GM13976 (cell line): ENCODE measurements around the gene ATG5.

Experiments used
- DNase-seq: peaks from one replicate; pipeline ENCODE4 v3.0.0; 2012; ENCODE audit warnings: low spot score
- in situ Hi-C: fragments of 300-500 bp; cut with MboI; formaldehyde crosslinking; loops from one replicate; pipeline ENCODE4 v1.12.0; 2022; ENCODE audit warnings: low sequenced_read_pairs, mixed read lengths, inconsistent platforms; ENCODE audit not compliant: unreplicated experiment
- TF ChIP-seq, protein P1 (sequence below): IDR thresholded peaks from 2 replicates; pipeline ENCODE4 v1.5.1; 2012; ENCODE audit warnings: borderline replicate concordance, mild to moderate bottlenecking; ENCODE audit not compliant: insufficient read depth; ENCODE audit errors: extremely low read depth, missing control alignments, control extremely low read depth

ATG5 gene

DNA sequence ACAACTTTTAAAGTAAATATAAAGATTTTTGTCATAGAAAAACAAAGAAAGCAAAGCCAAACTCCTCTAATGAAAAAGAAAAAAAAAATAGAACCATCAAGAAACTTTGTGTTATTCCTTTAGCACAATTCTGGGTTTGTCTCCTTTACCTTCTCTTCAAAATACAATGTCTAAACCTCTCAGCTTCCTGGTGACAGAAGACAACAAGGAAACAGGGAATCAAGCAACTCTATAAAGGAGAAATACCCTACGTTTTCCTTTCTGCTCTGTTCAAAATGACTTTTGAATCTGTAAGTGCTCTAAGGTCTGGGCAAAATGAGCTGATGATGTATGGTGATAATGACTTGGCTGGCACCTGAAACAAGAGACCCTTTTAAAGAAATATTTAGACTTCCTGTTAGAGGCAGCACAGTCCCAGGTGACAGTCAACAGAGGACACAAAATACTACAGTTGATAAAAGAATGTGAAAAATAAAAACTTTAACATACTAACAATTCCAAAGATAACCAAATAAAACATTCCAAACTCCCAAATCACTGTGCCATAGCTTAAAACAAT, 138.1 kb downstream of the ATG5 start:
- in situ Hi-C loops: no loop called here
- TF ChIP-seq, protein P1, sequence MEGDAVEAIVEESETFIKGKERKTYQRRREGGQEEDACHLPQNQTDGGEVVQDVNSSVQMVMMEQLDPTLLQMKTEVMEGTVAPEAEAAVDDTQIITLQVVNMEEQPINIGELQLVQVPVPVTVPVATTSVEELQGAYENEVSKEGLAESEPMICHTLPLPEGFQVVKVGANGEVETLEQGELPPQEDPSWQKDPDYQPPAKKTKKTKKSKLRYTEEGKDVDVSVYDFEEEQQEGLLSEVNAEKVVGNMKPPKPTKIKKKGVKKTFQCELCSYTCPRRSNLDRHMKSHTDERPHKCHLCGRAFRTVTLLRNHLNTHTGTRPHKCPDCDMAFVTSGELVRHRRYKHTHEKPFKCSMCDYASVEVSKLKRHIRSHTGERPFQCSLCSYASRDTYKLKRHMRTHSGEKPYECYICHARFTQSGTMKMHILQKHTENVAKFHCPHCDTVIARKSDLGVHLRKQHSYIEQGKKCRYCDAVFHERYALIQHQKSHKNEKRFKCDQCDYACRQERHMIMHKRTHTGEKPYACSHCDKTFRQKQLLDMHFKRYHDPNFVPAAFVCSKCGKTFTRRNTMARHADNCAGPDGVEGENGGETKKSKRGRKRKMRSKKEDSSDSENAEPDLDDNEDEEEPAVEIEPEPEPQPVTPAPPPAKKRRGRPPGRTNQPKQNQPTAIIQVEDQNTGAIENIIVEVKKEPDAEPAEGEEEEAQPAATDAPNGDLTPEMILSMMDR: no peak
- DNase-seq: no peak

DNA sequence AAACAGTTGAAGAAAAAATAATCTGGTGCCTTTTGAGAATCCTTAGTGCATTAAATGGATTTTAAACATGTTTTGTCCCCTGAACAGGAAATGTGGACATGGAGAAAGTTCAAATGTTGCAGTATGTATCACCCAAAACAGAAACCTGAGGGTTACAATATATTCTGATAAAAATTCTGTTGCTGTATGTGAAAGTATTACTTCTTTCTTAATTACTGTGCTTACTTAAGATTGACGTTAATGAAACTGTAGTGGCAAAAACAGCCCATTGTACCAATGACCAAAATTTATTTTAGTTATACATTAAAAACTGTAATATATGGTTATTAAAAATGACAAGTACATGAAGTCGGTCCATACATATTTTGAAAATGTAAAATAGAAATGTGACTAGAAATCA, 138.8 kb downstream of the ATG5 start:
- TF ChIP-seq, protein P1: no peak
- DNase-seq: no peak
- in situ Hi-C loops: no loop called here

DNA sequence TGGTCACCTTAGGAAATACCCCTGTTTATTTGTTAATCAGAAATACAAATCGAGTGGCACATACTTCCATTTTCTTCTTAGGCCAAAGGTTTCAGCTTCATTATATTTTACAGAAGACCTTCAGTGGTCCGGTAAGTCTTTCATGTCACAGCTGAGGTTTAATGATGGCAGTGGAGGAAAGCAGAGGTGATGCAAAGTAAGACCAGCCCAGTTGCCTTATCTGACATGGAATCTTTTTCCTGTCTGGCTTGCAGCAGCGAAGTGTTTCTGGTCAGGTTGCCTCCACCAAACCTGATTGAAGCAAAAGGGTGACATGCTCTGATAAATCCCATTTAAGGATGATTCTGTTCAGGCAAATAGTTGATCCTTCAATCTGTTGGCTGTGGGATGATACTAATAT, 139.4 kb downstream of the ATG5 start:
- in situ Hi-C loops: no loop called here
- TF ChIP-seq, protein P1: no peak
- no peak for DNase-seq

DNA sequence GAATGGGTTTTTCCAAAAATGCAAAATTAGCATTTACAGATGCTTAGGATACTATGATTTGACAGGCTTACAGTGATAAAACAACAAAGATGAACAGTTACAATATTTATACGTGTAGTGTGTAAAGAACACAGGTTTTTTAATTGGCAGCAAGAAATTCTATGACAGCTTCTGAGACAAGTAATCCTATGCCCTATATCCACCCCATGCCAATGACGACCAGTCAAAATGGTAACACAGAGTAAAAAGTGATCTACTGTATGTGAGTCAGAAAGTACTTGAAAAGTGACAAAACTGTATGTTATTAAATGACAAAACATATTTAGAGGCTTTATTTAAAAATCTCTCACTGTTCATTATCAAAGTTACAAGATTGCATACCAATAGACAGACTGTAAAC, 139.9 kb downstream of the ATG5 start:
- TF ChIP-seq, protein P1: no peak
- in situ Hi-C loops: no loop called here
- no peak for DNase-seq

DNA sequence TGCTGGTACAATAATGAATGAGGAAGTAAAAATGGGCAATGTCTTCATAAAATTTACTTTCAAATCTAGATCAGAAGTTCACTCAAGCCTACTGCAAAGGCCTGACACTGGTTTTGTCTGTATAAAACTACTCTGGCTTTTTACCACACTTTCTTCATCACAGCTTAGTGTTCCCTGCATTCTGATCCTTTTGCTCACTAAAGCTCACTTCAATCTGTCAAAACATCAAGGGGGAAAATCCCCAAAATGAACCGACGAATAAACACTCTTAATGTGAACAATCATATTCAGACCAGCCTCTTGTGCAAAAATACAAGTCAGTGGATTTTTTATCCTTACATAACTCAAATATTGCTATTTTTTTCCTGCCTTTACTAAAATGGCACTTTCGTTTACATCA, 140.9 kb downstream of the ATG5 start:
- DNase-seq: no peak
- in situ Hi-C loops: no loop called here
- TF ChIP-seq, protein P1: no peak

DNA sequence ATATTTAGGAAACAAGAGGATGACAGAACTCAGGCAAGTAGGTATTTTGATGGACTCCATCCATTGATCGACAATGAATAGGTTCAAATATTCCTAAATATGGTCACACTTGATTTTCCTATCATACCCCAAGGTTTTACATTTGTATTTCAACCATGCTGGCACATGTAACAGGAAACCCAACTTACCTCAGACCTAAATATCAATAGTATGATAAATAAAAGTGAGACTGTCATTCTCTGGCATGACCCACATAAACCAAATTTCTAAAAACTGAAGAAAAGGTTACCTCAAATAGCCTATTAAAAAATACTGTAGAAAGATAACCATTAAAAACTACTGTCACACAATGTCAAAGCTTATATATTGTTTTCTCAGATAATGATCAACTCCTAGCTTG, 142.1 kb downstream of the ATG5 start:
- TF ChIP-seq, protein P1: no peak
- in situ Hi-C loops: no loop called here
- DNase-seq: no peak

DNA sequence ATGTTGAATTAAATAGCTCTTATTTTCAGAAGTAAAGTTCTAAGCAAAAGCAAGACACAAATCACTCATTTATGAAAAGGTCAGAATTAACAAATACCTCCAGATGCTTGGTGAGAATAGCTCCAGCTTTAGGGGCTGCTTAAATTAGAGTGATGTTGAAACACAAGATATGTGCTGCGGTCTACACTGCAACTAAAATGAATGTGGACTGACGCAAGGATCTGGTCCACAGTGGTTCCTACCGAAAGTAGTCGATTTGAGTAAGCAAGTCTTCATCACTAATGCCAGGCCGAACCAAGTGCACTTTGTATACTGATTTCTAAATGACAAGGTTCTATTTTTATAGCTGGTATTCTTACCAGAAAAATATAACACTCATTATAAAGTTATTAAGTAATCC, 143.1 kb downstream of the ATG5 start:
- TF ChIP-seq, protein P1: no peak
- peak; percentile 44 for DNase-seq
- in situ Hi-C loops: no loop called here
